ENCODE results near the gene MESD. TPM values are rescaled to one million over a fixed set of nuclear protein-coding genes. Genes with fewer than 3 reads are reported as not detected.
A peak's percentile ranks its signal among the peaks of the same experiment; 100 is the strongest.

Gene MESD
- total RNA-seq, 1 experiment from 2014 or later, result 28.2 TPM

DNA sequence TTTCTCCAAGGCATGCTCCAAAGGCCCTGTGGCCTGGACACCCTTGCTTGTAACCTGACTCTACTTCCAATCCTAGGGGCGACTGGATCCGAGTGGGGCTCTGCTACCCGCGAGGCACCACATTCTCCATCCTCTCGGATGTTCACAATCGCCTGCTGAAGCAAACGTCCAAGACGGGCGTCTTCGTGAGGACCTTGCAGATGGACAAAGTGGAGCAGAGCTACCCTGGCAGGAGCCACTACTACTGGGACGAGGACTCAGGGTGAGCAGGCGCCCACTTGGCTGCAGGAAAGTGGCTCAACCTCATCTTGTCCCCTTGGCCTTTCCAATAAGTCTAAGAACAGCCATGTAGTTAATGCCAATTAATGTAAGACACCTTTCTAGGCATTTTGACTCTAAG, 51.9 kb downstream of the MESD start:
- Histone ChIP-seq H3K4me3 (ENCODE audit: low read depth in 2 of 2, low read length in 2 of 2) (no peak overlapping the region), H3K27me3 (ENCODE audit: control insufficient read depth, insufficient read depth, low read length) (no peaks in the 10 kb centered on the region), H3K4me1 (ENCODE audit: control insufficient read depth, insufficient read depth, low read length) (no peaks in the 10 kb centered on the region), H3K27ac (ENCODE audit: low read length) (no peak overlapping the region), H3K36me3 (ENCODE audit: control insufficient read depth, insufficient read depth, low read length) (no peaks in the 10 kb centered on the region), H3K9me3 (ENCODE audit: control insufficient read depth, insufficient read depth, low read depth, low read length) (no peaks in the 10 kb centered on the region)
- no TSS peak for BruUV-seq (replicated peaks)
- intact Hi-C loops (cut with micrococcal nuclease; ENCODE audit: unreplicated experiment), result no loop called here
- TF ChIP-seq SIN3A (IDR thresholded peaks at IDR 0.05; ENCODE audit: borderline replicate concordance, insufficient read depth, low read depth, low read length), result no peak
- TF ChIP-seq, protein P1, sequence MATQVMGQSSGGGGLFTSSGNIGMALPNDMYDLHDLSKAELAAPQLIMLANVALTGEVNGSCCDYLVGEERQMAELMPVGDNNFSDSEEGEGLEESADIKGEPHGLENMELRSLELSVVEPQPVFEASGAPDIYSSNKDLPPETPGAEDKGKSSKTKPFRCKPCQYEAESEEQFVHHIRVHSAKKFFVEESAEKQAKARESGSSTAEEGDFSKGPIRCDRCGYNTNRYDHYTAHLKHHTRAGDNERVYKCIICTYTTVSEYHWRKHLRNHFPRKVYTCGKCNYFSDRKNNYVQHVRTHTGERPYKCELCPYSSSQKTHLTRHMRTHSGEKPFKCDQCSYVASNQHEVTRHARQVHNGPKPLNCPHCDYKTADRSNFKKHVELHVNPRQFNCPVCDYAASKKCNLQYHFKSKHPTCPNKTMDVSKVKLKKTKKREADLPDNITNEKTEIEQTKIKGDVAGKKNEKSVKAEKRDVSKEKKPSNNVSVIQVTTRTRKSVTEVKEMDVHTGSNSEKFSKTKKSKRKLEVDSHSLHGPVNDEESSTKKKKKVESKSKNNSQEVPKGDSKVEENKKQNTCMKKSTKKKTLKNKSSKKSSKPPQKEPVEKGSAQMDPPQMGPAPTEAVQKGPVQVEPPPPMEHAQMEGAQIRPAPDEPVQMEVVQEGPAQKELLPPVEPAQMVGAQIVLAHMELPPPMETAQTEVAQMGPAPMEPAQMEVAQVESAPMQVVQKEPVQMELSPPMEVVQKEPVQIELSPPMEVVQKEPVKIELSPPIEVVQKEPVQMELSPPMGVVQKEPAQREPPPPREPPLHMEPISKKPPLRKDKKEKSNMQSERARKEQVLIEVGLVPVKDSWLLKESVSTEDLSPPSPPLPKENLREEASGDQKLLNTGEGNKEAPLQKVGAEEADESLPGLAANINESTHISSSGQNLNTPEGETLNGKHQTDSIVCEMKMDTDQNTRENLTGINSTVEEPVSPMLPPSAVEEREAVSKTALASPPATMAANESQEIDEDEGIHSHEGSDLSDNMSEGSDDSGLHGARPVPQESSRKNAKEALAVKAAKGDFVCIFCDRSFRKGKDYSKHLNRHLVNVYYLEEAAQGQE (IDR thresholded peaks at IDR 0.05; ENCODE audit: insufficient read depth in 1 of 2, low read depth in 2 of 2, low read length in 1 of 2), result no peak
- TF ChIP-seq POLR2AphosphoS5 (IDR thresholded peaks at IDR 0.05; ENCODE audit: low read depth, low read length), result no peak
- TF ChIP-seq, protein P2, sequence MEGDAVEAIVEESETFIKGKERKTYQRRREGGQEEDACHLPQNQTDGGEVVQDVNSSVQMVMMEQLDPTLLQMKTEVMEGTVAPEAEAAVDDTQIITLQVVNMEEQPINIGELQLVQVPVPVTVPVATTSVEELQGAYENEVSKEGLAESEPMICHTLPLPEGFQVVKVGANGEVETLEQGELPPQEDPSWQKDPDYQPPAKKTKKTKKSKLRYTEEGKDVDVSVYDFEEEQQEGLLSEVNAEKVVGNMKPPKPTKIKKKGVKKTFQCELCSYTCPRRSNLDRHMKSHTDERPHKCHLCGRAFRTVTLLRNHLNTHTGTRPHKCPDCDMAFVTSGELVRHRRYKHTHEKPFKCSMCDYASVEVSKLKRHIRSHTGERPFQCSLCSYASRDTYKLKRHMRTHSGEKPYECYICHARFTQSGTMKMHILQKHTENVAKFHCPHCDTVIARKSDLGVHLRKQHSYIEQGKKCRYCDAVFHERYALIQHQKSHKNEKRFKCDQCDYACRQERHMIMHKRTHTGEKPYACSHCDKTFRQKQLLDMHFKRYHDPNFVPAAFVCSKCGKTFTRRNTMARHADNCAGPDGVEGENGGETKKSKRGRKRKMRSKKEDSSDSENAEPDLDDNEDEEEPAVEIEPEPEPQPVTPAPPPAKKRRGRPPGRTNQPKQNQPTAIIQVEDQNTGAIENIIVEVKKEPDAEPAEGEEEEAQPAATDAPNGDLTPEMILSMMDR (IDR thresholded peaks at IDR 0.05), result no peak
- no peak for TF ChIP-seq TCF7L2 (IDR thresholded peaks at IDR 0.05; ENCODE audit: low read depth, low read length)
- ATAC-seq, result no peak
- CTCF ChIA-PET, result no interaction called here
- in situ Hi-C loops (cut with HindIII; ENCODE audit: low pct_unique_long_range_greater_than_20kb, low sequenced_read_pairs), result no loop called here
- POLR2A ChIA-PET, result no interaction called here
- DNase-seq (ENCODE audit: low read depth, low spot score), result no peak

DNA sequence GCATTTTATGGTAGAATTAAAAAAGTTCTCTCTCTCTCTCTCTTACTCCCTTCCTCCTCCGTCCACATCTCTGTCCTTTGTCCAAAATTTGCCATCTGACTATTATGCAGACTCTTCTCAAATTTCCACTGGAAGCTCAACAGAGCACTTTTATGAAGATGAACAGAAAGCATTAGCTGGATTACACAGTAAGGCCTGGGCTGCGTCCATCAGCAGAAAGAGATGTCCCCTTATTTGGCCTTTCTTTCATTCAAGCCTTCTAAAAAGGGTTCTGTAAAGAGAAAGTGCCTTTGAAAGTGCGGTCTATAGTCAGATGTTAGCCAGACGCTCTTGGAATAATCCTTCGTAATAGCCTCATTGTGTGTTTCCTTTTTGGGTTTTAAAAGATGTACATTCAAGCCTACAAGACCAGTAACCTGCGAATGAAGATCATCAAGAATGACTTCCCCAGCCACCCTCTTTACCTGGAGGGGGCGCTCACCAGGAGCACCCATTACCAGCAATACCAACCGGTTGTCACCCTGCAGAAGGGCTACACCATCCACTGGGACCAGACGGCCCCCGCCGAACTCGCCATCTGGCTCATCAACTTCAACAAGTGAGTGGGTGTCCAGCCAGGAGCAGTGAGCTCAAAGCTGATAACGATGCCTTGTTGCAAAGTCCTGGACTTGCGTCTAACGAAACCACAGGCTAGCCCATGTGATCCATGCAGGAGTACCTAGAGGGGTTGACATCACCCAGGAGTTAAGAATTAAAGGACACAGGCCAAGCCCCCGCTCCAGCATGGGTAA, 53.1 kb downstream of the MESD start:
- Histone ChIP-seq H3K36me3 (ENCODE audit: control insufficient read depth, insufficient read depth, low read length) (no peaks in the 10 kb centered on the region), H3K27ac (ENCODE audit: low read length) (no peak overlapping the region), H3K27me3 (ENCODE audit: control insufficient read depth, insufficient read depth, low read length) (no peaks in the 10 kb centered on the region), H3K4me3 (ENCODE audit: low read depth in 2 of 2, low read length in 2 of 2) (no peak overlapping the region), H3K9me3 (ENCODE audit: control insufficient read depth, insufficient read depth, low read depth, low read length) (no peaks in the 10 kb centered on the region), H3K4me1 (ENCODE audit: control insufficient read depth, insufficient read depth, low read length) (no peaks in the 10 kb centered on the region)
- intact Hi-C loops (cut with micrococcal nuclease; ENCODE audit: unreplicated experiment) (no loop called here), in situ Hi-C loops (cut with HindIII; ENCODE audit: low pct_unique_long_range_greater_than_20kb, low sequenced_read_pairs) (no loop called here)
- no TSS peak for BruUV-seq (replicated peaks)
- POLR2A ChIA-PET, result no interaction called here
- DNase-seq (ENCODE audit: low read depth, low spot score), result no peak
- TF ChIP-seq TCF7L2 (IDR thresholded peaks at IDR 0.05; ENCODE audit: low read depth, low read length), result no peak
- CTCF ChIA-PET, result no interaction called here
- no peak for ATAC-seq

DNA sequence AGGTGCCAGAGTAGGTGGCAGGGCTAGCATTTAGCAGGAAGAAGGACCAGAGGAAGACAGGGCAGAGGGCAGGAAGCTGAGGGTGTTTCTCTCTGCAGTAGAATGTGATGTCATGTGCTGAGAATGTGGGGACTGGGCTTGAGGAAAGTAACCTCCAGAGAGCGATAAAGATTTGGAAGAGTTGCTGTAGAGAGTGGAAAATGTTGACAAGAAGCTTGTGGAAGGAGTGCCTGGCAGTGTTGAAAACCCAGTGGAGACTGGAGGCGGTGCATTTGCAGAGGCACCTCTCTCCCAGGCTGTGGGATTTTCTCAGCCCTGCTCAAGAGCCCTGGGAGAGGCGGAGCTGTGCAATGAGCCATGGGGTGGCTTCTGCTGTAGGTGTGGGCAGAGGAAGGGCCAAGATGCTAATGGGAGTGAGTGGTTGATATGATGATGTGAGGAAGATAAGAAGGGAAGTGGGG, 54.8 kb downstream of the MESD start:
- CTCF ChIA-PET, result no interaction called here
- POLR2A ChIA-PET, result interaction anchor here (0.6 kb wide), 1 partner anchor 332 kb away, joined by 5 read pairs; no protein-coding TSS in a partner anchor
- Histone ChIP-seq H3K36me3 (ENCODE audit: control insufficient read depth, insufficient read depth, low read length) (no peaks in the 10 kb centered on the region), H3K27me3 (ENCODE audit: control insufficient read depth, insufficient read depth, low read length) (no peaks in the 10 kb centered on the region), H3K27ac (ENCODE audit: low read length) (no peak overlapping the region), H3K9me3 (ENCODE audit: control insufficient read depth, insufficient read depth, low read depth, low read length) (no peaks in the 10 kb centered on the region), H3K4me1 (ENCODE audit: control insufficient read depth, insufficient read depth, low read length) (no peaks in the 10 kb centered on the region), H3K4me3 (ENCODE audit: low read depth in 2 of 2, low read length in 2 of 2) (no peak overlapping the region)
- no peak for TF ChIP-seq SIN3A (IDR thresholded peaks at IDR 0.05; ENCODE audit: borderline replicate concordance, insufficient read depth, low read depth, low read length)
- TF ChIP-seq, protein P2 (IDR thresholded peaks at IDR 0.05), result no peak
- no peak for TF ChIP-seq POLR2AphosphoS5 (IDR thresholded peaks at IDR 0.05; ENCODE audit: low read depth, low read length)
- TF ChIP-seq, protein P1 (IDR thresholded peaks at IDR 0.05; ENCODE audit: insufficient read depth in 1 of 2, low read depth in 2 of 2, low read length in 1 of 2), result no peak
- TF ChIP-seq TCF7L2 (IDR thresholded peaks at IDR 0.05; ENCODE audit: low read depth, low read length), result no peak
- no TSS peak for BruUV-seq (replicated peaks)
- ATAC-seq (0 out of 2 replicates have a peak, but pooled peaks have one; percentile 46), DNase-seq (ENCODE audit: low read depth, low spot score) (no peak)
- in situ Hi-C loops (cut with HindIII; ENCODE audit: low pct_unique_long_range_greater_than_20kb, low sequenced_read_pairs) (no loop called here), intact Hi-C loops (cut with micrococcal nuclease; ENCODE audit: unreplicated experiment) (no loop called here)
